NCI-H146 treated with DMSO at 0.1 percent for 48 hours (cell line): ENCODE results near the gene PLA2G4D.

Source experiments
- DNase-seq: peaks from one replicate; lab custom pipeline; 2025; ENCODE audit not compliant: unreplicated experiment; lab: John Stamatoyannopoulos, UW

Gene PLA2G4D

GRCh38 chr15:42031198-42031915 is 63.0 kb downstream of the PLA2G4D start:
- DNase-seq: no peak

DNA sequence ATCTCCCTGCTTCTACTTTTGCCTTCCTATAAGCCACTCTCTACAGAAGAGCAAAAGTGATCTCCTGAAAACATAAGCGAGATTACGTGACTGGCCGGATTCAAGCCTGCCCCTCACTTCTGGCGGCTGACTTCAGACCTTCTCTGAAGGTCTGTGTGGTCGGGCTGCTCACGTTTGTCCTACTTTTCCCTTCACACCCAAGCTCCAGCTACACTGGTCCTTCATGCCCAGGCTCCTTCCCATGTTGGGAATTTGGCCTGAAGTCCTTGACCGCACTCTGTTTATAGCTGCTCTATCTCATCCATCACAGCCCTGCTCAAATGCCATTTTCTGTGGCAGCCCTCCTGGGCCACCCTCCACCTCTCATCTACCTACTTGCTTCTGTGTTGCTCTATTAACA is 66.8 kb downstream of the PLA2G4D start:
- DNase-seq: no peak

- DNase-seq: no peak
These were observed 70.1 kb downstream of the PLA2G4D start for GRCh38 chr15:42024303-42024702.

GRCh38 chr15:42021593-42021992 is 72.8 kb downstream of the PLA2G4D start:
- no peak for DNase-seq

GRCh38 chr15:42020713-42021273 is 73.6 kb downstream of the PLA2G4D start, which contains the start of gene PLA2G4E:
Gene PLA2G4E (minus strand): TSS chr15:42021042. CDS start chr15:42021030, 12 bp downstream.
- DNase-seq: no peak

DNA sequence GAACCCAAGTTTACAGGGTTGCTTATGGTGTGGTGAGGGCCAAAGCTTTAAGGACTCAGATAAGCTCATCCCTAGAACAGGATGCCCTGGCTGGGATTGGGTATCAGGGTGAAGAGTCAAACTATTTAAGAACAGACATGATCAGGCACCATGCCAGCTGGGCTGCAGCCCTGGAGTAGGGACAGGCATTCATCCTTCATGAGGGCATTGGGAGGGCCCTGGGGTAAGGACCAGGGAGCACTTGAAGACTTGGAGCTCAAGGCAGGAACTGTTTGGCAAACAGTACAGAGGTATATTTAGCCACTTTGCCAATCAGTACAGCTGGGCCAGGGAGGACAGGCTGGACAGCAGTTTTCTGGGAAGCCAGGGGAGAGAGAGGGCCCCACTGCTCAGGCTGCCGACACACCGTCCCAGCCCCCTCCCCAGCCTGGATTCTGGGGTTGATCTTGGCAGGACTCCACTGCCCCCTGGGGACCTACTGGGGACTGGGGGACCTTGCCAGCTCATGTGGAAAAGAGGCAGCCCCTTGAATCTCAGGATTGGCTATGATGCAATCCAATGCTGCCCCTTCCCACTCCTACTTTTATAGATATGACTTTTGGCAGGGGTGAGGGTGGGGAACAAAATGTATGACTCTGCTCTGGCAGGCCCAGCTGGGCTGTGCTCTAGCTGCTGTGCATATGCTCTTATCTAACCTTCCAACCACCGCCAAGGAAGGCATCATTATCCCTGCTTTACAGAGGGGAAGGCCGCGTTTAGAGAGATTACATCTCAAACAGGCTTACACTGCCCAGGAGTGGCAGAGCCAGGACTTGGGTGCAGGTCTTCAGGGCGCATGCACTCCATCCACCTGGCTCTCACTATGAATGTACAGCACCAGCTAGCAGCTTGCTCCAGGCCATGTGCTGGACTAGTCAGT is 75.8 kb downstream of the PLA2G4D start:
- no peak for DNase-seq
